Measurements from ENCODE around the gene NELL1.

DNA sequence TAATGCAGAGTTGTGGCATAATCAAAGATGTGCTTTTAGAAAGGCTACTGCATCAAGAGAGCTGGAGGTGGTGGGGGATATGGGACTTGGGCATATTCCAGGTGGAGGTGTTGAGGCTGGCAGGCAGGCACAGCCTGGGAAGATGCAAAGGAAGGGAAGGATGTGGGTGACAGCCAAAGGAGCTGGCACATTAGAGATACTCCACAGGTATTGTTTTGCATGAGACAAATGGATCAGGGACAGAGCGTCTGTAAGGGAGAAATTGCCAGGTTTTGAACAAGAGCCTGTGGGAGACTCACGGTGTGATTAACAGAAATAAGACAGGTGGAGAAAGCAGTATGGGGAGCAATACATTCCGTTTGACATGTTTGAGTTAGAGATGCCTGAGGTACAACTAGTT, 263.7 kb downstream of the NELL1 start:
- TF ChIP-seq GATA2 (IDR thresholded peaks at IDR 0.05; ENCODE audit: low read depth, low read length): no peak
- TF ChIP-seq GATA3 (IDR thresholded peaks at IDR 0.05; ENCODE audit: low read depth, low read length): no peak
